HFFc6 (cell line): Measurements from ENCODE around the gene ATP6V0E2. TPM values are rescaled to one million over a fixed set of nuclear protein-coding genes. Genes with fewer than 3 reads are reported as not detected.

Experiments
- DNase-seq: peaks from one replicate; pipeline ENCODE4 v3.0.0-alpha.2; 2018
- H3K27ac Mint-ChIP-seq: 2 replicates; pipeline ENCODE4 v1.8.0; 2020; ENCODE audit warnings: mild to moderate bottlenecking, mixed read lengths
- H3K27me3 Mint-ChIP-seq: 2 replicates; pipeline ENCODE4 v1.8.0; 2021; ENCODE audit warnings: mild to moderate bottlenecking, moderate library complexity, mixed read lengths; ENCODE audit not compliant: insufficient read depth
- H3K36me3 Mint-ChIP-seq: 2 replicates; pipeline ENCODE4 v1.8.0; 2021; ENCODE audit warnings: low read depth, mixed read lengths
- H3K4me1 Mint-ChIP-seq: 2 replicates; pipeline ENCODE4 v1.8.0; 2020; ENCODE audit warnings: low read depth, mixed read lengths
- H3K4me3 Mint-ChIP-seq: 2 replicates; pipeline ENCODE4 v1.8.0; 2020; ENCODE audit warnings: mild to moderate bottlenecking, moderate library complexity, mixed read lengths
- H3K9me3 Mint-ChIP-seq: 2 replicates; pipeline ENCODE4 v1.8.0; 2020; ENCODE audit warnings: mild to moderate bottlenecking, mixed read lengths
- total RNA-seq, 6 experiments: library from RNA; stranded (reverse); fragmentation: NEBNext Ultra II Directional; extraction: Animal tissue kit (Norgen Biotek cat#: 25700); gene quantifications; 2 replicates in 1 of 6; 3 replicates in 5 of 6; pipeline ENCODE4 v1.2.3, GENCODE V29; 2021
- TF ChIP-seq, protein P1 (sequence below): fragments of 200-600 bp; sonication (generic); IDR thresholded peaks from 2 replicates; pipeline ENCODE4 v1.5.0; 2021; ENCODE audit warnings: antibody characterized with exemption, mild to moderate bottlenecking

Gene ATP6V0E2
- total RNA-seq, 6 experiments from 2014 or later: 40.9 to 54.8 (median 48.0) TPM

DNA sequence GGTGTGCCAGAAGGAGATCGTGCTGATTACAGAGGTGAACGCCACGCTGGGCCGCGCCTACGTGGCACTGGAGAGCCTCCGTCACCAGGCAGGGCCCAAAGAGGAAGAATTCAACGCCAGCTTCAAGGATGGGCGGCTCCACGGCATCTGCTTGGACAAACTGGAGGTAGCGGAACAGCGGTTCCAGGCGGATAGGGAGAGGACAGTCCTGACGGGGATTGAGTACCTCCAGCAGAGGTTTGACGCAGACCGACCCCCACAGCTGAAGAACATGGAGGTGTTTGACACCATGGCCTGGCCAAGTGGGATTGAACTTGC, 12.1 kb upstream of the ATP6V0E2 start:
- DNase-seq: no peak
- Mint-ChIP-seq H3K4me1 (peaks cover 2% of the 10 kb centered on the region; the same call in 1 of the 2 replicates), H3K27ac (no peak overlapping the region), H3K36me3 (no peaks in the 10 kb centered on the region), H3K9me3 (no peaks in the 10 kb centered on the region), H3K27me3 (no peaks in the 10 kb centered on the region; the same call in 1 of the 2 replicates), H3K4me3 (no peak overlapping the region)
- TF ChIP-seq, protein P1, sequence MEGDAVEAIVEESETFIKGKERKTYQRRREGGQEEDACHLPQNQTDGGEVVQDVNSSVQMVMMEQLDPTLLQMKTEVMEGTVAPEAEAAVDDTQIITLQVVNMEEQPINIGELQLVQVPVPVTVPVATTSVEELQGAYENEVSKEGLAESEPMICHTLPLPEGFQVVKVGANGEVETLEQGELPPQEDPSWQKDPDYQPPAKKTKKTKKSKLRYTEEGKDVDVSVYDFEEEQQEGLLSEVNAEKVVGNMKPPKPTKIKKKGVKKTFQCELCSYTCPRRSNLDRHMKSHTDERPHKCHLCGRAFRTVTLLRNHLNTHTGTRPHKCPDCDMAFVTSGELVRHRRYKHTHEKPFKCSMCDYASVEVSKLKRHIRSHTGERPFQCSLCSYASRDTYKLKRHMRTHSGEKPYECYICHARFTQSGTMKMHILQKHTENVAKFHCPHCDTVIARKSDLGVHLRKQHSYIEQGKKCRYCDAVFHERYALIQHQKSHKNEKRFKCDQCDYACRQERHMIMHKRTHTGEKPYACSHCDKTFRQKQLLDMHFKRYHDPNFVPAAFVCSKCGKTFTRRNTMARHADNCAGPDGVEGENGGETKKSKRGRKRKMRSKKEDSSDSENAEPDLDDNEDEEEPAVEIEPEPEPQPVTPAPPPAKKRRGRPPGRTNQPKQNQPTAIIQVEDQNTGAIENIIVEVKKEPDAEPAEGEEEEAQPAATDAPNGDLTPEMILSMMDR: no peak; the same call in 1 of the 2 replicates

DNA sequence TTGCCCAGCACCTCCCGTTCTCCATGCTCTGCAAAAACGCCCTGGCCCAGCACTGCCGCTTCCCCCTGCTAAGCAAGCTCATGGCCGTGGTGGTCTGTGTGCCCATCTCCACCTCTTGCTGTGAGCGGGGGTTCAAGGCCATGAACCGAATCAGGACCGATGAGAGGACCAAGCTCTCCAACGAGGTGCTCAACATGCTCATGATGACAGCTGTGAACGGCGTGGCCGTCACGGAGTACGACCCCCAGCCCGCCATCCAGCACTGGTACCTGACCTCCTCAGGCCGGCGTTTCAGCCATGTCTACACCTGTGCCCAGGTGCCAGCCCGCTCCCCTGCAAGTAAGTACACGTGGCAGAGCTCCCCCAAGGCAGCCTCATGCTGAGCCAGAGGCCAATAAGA, 11.6 kb upstream of the ATP6V0E2 start:
- Mint-ChIP-seq H3K27me3 (no peaks in the 10 kb centered on the region; the same call in 1 of the 2 replicates), H3K4me1 (no peaks in the 10 kb centered on the region), H3K36me3 (no peaks in the 10 kb centered on the region), H3K9me3 (no peaks in the 10 kb centered on the region), H3K4me3 (no peak overlapping the region), H3K27ac (no peak overlapping the region)
- DNase-seq: no peak
- TF ChIP-seq, protein P1: no peak

DNA sequence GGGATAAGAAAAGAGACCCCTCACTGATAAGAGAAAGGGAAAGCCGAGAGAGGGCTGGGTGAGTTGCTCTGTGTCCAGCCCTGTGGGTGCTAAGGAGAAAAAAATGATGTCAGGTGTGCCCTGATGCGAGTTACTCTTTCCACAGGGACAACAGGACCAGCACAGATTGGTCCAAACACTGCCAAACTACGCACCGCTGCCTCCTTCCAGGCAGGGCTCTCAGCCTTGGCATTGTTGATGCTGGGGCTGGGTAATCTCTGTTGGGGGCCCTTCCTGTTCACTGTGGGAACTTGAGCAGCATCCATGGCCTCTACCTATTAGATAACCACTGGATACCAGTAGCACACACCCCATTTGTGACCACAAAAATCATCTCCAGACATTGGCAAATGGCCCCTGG, 10.3 kb upstream of the ATP6V0E2 start:
- Mint-ChIP-seq H3K4me1 (no peaks in the 10 kb centered on the region), H3K27ac (no peak overlapping the region), H3K9me3 (no peaks in the 10 kb centered on the region), H3K4me3 (no peak overlapping the region), H3K27me3 (no peaks in the 10 kb centered on the region; the same call in 1 of the 2 replicates), H3K36me3 (no peaks in the 10 kb centered on the region)
- no peak for DNase-seq
- TF ChIP-seq, protein P1: no peak

DNA sequence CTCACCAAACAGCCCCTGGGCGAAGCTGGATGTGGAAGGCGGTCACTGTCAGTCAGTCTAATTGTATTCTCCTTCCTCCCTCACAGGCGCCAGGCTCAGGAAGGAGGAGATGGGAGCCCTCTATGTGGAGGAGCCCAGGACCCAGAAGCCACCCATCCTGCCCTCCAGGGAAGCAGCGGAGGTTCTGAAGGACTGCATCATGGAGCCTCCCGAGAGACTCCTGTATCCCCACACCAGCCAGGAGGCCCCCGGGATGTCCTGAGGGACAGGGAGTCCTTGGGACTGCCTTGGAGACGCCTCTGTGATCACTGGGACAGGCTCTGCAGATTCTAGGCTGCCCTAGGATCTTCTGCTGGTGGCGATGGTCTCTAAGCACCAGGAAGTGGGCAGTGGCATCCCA, 9.7 kb upstream of the ATP6V0E2 start:
- DNase-seq: no peak
- H3K4me1 Mint-ChIP-seq: no peaks in the 10 kb centered on the region
- TF ChIP-seq, protein P1: no peak

DNA sequence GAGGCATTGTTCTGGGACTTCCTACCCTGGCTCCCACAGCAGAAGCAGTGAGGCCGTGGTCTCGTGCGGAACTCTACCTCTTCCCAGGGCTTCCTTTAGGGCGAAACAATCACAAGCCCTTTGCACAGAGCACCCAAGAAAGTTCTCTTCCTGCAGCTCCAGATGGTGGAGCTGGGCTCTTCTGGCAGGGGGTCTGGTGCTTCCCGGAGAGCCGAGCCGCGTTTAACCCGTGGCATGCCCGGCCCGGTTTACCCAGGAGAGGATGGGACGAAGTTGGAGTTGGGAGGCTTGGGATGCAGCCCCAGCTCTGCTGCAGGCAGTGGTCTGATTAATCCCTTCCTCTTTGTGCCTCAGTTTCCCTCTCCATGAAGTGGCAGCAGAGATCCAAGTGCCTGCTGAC, 9.0 kb upstream of the ATP6V0E2 start:
- no peaks in the 10 kb centered on the region for H3K9me3 Mint-ChIP-seq
- no peak overlapping the region for H3K4me3 Mint-ChIP-seq
- DNase-seq: no peak
- H3K4me1 Mint-ChIP-seq: no peaks in the 10 kb centered on the region
- TF ChIP-seq, protein P1: no peak
- no peak overlapping the region for H3K27ac Mint-ChIP-seq
- H3K27me3 Mint-ChIP-seq: no peaks in the 10 kb centered on the region; the same call in 1 of the 2 replicates
- H3K36me3 Mint-ChIP-seq: no peaks in the 10 kb centered on the region

More for the DNA sequence above, 9.7 kb upstream of the ATP6V0E2 start:
- no peaks in the 10 kb centered on the region; the same call in 1 of the 2 replicates for H3K27me3 Mint-ChIP-seq
- no peaks in the 10 kb centered on the region for H3K9me3 Mint-ChIP-seq
- H3K27ac Mint-ChIP-seq: no peak overlapping the region
- no peak overlapping the region for H3K4me3 Mint-ChIP-seq
- H3K36me3 Mint-ChIP-seq: no peaks in the 10 kb centered on the region

DNA sequence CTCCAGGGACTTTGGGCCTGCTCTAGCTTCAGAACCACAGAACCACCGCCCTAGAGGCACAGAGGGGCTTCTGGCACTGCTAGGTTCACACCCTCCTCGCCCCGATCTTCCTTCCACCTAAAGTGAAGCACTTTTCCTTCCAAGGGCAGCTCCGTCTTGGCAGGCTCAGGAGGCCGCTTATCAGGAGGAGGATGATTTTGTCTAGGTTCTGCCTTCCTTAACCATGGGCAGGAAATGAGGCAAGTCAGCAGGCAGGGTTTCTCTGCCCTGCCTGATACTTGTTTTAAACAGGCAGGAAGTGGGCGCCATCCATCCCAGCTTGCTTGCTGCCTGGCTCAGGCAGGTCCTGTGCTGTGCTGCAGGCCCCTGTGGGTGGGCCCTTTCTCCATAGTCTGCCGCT, 8.3 kb upstream of the ATP6V0E2 start:
- TF ChIP-seq, protein P1: no peak
- Mint-ChIP-seq H3K27me3 (no peaks in the 10 kb centered on the region; the same call in 1 of the 2 replicates), H3K27ac (no peak overlapping the region), H3K4me3 (no peak overlapping the region), H3K4me1 (no peaks in the 10 kb centered on the region), H3K36me3 (no peaks in the 10 kb centered on the region), H3K9me3 (no peaks in the 10 kb centered on the region)
- DNase-seq: no peak
